ENCODE results near the gene ARNT2. TPM values are rescaled to one million over a fixed set of nuclear protein-coding genes. Genes with fewer than 3 reads are reported as not detected.

ARNT2 gene
- total and polyA plus RNA-seq, 5 donors = 3.6 to 15.9 (median 7.2) TPM

DNA sequence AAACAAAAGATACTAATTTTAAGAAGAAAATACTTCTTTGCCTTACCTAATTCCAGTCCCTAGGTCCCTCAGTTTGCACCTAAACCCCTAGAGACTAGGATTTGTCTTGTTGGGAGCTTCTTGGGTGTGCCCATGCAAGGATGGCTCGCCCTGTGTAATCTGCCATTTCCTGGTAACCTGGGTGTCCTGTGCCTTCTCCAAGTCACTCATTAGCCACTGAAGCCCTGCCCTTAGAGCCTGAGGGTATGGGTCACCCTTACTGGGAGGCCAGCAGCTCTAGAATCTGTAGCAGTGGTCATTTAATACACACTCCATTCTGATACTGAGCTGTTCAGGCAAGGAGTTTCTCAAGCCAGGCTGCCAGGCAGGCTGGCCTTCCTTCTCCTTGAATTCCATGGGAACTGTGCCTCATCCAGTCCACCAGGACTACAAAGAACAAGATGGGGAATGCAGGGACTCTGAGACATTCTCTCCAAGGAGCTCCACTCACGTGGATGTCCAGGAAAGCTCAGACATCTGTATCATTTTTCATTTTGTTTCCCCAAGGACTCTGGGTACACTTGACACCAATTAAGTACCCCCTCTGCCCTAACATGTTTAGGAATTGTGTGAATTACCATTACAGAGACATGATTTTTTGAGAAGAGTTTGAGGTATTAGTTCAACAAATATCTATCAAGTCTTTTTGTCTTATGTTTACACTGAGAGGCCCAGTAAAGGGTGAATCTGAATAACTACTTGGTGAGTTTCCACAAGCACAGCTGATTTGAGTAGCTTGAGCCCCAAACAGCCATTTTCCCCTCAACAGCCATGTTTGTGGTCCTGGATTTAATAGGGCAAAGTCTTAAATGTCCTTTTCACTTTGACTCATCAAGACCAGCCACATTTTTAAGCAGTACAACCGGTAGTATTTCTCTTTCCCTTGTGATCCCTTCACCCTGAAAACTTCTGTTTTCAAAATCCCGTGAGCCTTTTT lies 52.6 kb downstream of the ARNT2 start:
- Histone ChIP-seq H3K9me3 (ENCODE audit: control insufficient read depth, low read length) (no peaks in the 10 kb centered on the region), H3K27me3 (ENCODE audit: control insufficient read depth, insufficient read depth) (no peaks in the 10 kb centered on the region), H3K27ac (ENCODE audit: low read length) (no peak overlapping the region), H3K4me3 (ENCODE audit: low read length) (no peak overlapping the region), H3K4me1 (ENCODE audit: control insufficient read depth, insufficient read depth, low read length) (no peaks in the 10 kb centered on the region)
- WGBS = 59% methylated on average over 4 of the region's 4 CpGs
- intact Hi-C loops (cut with DNase I) = loop anchor here (5.0 to 10.0 kb wide), 7 partner anchors 108 to 518 kb away; partner anchors contain the start of gene CEMIP (in 2 of the 4)
- ATAC-seq (peak in 1 of 2 donors; percentile 19), DNase-seq (no peak)

DNA sequence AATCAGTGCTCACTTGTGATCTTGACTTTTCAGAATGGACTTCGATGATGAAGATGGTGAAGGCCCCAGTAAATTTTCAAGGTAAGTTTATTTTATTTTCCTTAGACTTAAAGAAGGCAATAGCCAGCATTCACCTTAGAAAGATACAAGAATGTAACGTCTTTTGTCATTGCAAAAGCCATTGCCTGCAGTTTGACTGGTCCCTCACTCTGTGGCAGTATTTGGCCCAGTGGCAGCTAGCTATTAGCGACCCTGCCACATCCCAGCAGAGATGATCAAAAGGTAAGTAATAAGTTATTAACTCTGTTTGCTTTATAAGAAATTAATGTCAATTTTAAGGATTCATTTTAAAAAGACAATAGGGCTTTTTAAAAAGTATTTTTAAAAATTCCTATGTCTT lies 53.7 kb downstream of the ARNT2 start:
- WGBS = 89% methylated on average over 3 of the region's 3 CpGs
- intact Hi-C loops (cut with DNase I) = loop anchor here (5.0 to 10.0 kb wide), 7 partner anchors 107 to 517 kb away; partner anchors contain the start of gene CEMIP (in 2 of the 4)
- Histone ChIP-seq H3K9me3 (ENCODE audit: control insufficient read depth, low read length) (no peaks in the 10 kb centered on the region), H3K4me3 (ENCODE audit: low read length) (no peak overlapping the region), H3K27ac (ENCODE audit: low read length) (no peak overlapping the region), H3K27me3 (ENCODE audit: control insufficient read depth, insufficient read depth) (no peaks in the 10 kb centered on the region), H3K4me1 (ENCODE audit: control insufficient read depth, insufficient read depth, low read length) (no peaks in the 10 kb centered on the region)
- no peak for ATAC-seq
- no peak for DNase-seq

DNA sequence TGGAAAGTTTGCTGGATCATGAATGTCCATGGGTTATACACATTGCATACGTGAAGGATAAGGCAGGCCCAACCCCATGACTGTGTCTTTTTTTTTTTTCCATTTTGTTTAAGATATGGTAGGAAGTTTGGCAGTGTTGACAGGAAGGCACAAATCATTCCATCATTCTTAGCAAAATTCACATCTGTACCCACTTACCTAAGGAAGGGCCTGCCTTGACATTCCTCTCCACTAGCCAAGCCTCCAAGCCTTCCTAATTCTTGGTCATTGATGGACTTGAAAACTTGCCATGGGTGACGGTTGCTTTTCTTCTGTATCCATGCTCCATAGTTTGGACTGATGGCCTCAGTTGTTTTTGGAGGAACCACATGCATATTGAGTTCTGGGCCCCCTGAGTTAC lies 54.4 kb downstream of the ARNT2 start:
- no peak for DNase-seq
- H3K9me3 ChIP-seq (ENCODE audit: control insufficient read depth, low read length) = no peaks in the 10 kb centered on the region
- H3K4me1 ChIP-seq (ENCODE audit: control insufficient read depth, insufficient read depth, low read length) = no peaks in the 10 kb centered on the region
- WGBS = 90% methylated on average over 2 of the region's 2 CpGs
- H3K27me3 ChIP-seq (ENCODE audit: control insufficient read depth, insufficient read depth) = no peaks in the 10 kb centered on the region
- no peak overlapping the region for H3K4me3 ChIP-seq (ENCODE audit: low read length)
- intact Hi-C loops (cut with DNase I) = loop anchor here (5.0 to 10.0 kb wide), 7 partner anchors 106 to 516 kb away; partner anchors contain the start of gene CEMIP (in 2 of the 4)
- H3K27ac ChIP-seq (ENCODE audit: low read length) = no peak overlapping the region
- ATAC-seq = no peak

DNA sequence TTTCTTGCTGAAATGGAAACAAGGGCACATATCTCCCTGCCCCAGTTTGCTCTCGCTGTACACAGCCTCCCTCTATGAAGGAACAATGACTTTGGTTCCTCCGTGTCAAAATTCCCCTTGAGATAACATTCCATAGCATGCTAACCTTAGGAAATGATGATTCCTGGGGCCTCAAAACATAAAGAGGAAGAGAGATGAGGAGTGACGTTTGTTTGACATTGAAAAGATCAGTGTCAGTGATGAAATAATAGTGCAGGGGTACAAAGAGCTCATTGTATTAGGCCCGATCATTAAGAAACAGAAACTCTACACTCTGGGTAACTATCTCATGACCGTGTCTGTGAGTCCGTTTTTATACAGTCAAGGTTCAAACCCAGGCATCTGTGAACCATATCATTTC lies 55.2 kb downstream of the ARNT2 start:
- no peak for ATAC-seq
- H3K9me3 ChIP-seq (ENCODE audit: control insufficient read depth, low read length) = no peaks in the 10 kb centered on the region
- no peak overlapping the region for H3K27ac ChIP-seq (ENCODE audit: low read length)
- H3K4me3 ChIP-seq (ENCODE audit: low read length) = no peak overlapping the region
- intact Hi-C loops (cut with DNase I) = loop anchor here (5.0 to 10.0 kb wide), 7 partner anchors 105 to 515 kb away; partner anchors contain the start of gene CEMIP (in 2 of the 4)
- WGBS = 68% methylated on average over 6 of the region's 6 CpGs
- no peaks in the 10 kb centered on the region for H3K27me3 ChIP-seq (ENCODE audit: control insufficient read depth, insufficient read depth)
- no peak for DNase-seq
- H3K4me1 ChIP-seq (ENCODE audit: control insufficient read depth, insufficient read depth, low read length) = no peaks in the 10 kb centered on the region

DNA sequence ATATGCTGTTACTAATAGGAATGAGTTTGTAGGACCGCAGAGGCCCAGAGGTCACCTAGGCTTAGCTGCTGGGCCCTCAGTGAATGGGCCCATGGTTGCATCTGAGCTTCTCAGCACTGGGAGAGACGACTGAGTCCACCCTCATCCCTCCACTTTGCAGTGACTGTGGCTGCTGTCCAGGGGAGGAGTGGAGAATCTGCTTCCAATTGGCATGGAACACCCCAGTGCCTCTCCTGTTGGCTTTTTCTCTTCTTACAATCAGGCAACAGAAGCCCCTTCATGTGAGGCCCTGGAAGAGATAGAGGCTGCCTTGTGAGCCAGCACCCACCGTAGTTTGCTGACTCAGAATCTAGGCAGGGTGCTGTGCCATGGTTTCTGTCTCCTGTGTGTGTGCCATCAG lies 55.6 kb downstream of the ARNT2 start:
- no peaks in the 10 kb centered on the region for H3K27me3 ChIP-seq (ENCODE audit: control insufficient read depth, insufficient read depth)
- WGBS = 58% methylated on average over 3 of the region's 3 CpGs
- ATAC-seq = no peak
- no peak for DNase-seq
- intact Hi-C loops (cut with DNase I) = loop anchor here (5.0 to 10.0 kb wide), 7 partner anchors 105 to 515 kb away; partner anchors contain the start of gene CEMIP (in 2 of the 4)
- no peaks in the 10 kb centered on the region for H3K4me1 ChIP-seq (ENCODE audit: control insufficient read depth, insufficient read depth, low read length)
- H3K27ac ChIP-seq (ENCODE audit: low read length) = no peak overlapping the region
- no peaks in the 10 kb centered on the region for H3K9me3 ChIP-seq (ENCODE audit: control insufficient read depth, low read length)
- no peak overlapping the region for H3K4me3 ChIP-seq (ENCODE audit: low read length)

DNA sequence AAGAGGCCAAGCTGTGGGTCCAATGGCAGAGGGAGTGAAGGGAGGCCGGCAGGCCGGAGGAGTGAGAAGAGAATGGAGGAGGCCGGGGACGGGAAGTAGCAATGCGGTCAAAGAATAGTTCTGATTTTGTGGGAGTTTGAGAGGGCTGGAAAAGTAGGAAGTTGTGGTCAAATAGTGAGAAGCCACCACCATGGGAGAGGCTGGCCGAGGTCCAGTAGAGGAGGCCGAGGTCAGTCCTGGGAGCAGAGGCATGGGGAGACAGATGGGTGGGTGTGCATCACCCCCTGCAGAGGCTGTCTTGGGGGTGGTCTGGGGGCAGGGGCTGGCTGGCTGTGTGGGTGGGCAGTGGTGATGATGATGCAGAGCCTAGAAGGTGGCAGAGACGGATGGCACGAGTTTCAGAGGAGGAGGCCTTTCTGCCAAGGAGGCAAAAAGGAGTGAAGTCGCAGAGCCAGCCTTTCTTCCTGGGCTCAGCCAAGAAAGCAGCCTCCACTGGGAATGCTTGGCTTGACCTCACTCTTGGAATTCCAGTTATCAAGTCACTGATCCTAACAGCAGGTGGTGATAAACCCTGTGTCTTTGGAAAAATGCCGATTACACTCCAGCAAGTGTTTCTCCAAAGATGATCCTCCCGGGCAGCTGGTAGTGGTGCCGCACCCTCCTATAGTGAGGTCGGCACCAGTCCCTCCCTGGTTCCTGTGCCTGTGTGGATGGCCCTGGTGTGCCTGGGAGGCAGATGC lies 57.3 kb downstream of the ARNT2 start:
- Histone ChIP-seq H3K4me3 (ENCODE audit: low read length) (no peak overlapping the region), H3K27ac (ENCODE audit: low read length) (no peak overlapping the region), H3K27me3 (ENCODE audit: control insufficient read depth, insufficient read depth) (no peaks in the 10 kb centered on the region), H3K4me1 (ENCODE audit: control insufficient read depth, insufficient read depth, low read length) (no peaks in the 10 kb centered on the region), H3K9me3 (ENCODE audit: control insufficient read depth, low read length) (no peaks in the 10 kb centered on the region)
- intact Hi-C loops (cut with DNase I) = no loop called here
- DNase-seq (peak in 2 of 3 donors; percentile 62 to 67), ATAC-seq (peak in 1 of 2 donors; percentile 29)
- 77% methylated on average over 14 of the region's 14 CpGs for WGBS

DNA sequence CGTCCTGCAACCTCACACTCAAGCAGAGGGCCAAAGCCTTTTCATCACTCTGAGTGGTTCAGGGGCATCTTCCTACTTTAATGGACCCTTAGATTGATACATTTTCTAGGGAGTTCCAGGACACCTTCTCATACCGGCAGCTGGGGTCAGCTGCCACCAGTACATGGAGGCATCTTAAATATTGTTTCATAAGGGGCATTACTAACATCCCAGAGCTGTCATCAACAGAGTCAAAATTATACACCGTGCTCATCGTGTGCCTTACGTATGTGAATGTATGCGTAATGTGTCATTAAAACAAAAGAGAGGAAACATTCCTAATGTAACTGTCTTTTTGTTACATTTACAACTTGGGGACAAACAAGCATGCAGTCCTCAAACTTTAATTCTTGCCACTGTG lies 57.9 kb downstream of the ARNT2 start:
- intact Hi-C loops (cut with DNase I) = no loop called here

DNA sequence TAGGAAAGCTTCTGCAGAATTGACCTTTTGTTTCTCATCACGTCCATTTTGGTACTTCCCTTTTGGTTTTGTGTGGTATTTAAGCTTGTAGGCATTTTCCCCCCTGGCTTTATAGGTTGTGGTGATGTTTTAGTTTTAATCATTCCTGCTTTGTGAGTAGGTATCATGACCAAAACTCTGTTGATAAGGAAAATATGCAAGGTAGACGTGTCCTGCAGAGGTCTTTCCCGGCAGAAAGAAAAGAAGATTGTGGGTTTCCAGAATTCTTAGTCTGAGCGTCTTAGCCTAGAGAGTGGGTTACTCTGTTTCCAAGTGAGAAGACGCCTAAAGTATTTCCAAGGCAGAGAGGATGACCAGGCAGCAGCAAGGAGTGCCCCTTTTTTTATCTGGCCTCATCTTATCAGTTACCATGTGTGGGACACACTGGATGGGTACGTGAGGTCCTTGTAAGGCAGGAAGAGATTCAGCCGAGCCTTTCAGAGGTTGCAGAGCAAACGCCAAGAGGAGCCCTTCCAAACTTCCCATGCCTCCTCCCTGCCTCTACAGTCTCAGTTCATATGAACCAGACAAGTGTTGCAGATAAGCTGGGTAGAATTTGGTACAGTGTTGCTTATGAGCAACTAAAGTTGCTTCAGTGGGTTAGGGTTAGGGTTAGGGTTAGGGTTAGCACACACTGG lies 58.8 kb downstream of the ARNT2 start:
- H3K27me3 ChIP-seq (ENCODE audit: control insufficient read depth, insufficient read depth) = no peaks in the 10 kb centered on the region
- H3K27ac ChIP-seq (ENCODE audit: low read length) = no peak overlapping the region
- intact Hi-C loops (cut with DNase I) = no loop called here
- no peak for ATAC-seq
- no peak overlapping the region for H3K4me3 ChIP-seq (ENCODE audit: low read length)
- WGBS = 77% methylated on average over 8 of the region's 8 CpGs
- H3K4me1 ChIP-seq (ENCODE audit: control insufficient read depth, insufficient read depth, low read length) = no peaks in the 10 kb centered on the region
- H3K9me3 ChIP-seq (ENCODE audit: control insufficient read depth, low read length) = no peaks in the 10 kb centered on the region
- no peak for DNase-seq

More for the DNA sequence above, 57.9 kb downstream of the ARNT2 start:
- H3K4me3 ChIP-seq (ENCODE audit: low read length) = no peak overlapping the region
- ATAC-seq (no peak), DNase-seq (no peak)
- no peak overlapping the region for H3K27ac ChIP-seq (ENCODE audit: low read length)
- no peaks in the 10 kb centered on the region for H3K9me3 ChIP-seq (ENCODE audit: control insufficient read depth, low read length)
- WGBS = 86% methylated on average over 6 of the region's 6 CpGs
- H3K27me3 ChIP-seq (ENCODE audit: control insufficient read depth, insufficient read depth) = no peaks in the 10 kb centered on the region
- H3K4me1 ChIP-seq (ENCODE audit: control insufficient read depth, insufficient read depth, low read length) = no peaks in the 10 kb centered on the region

DNA sequence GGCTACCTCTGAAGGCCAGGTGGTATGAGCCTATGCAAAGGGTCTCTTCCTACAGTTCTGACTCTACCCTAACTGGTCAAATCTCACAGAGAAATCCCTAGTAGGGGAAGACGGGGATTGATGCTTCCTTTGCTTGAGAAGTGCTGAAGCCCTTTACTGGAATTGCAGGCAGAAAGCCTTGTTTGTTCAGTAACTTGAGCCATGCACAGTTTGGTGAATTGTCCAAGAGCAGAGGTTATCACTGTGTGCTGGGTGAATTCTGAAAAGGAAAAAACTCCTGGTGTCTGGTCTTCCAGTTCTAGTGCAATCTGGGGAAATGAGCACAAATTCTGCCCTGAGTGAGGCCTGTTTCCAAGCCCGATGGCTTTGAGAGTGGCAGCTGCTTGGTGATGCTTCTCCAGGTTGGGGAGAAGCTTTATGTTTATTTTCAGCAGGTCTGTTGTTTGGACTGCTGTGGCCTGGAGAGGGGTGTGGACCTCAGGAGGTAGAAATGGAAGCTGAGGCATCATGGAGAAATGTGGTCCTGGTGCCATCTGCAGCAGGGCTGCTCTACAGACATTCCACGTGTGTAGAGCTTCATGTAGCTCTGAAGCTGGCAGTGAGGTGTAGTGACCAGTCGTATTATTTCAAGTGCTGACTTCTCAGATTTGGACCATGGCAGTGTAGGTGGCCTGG lies 60.9 kb downstream of the ARNT2 start:
- Histone ChIP-seq H3K4me1 (ENCODE audit: control insufficient read depth, insufficient read depth, low read length) (no peaks in the 10 kb centered on the region), H3K4me3 (ENCODE audit: low read length) (no peak overlapping the region), H3K9me3 (ENCODE audit: control insufficient read depth, low read length) (no peaks in the 10 kb centered on the region), H3K27me3 (ENCODE audit: control insufficient read depth, insufficient read depth) (no peaks in the 10 kb centered on the region), H3K27ac (ENCODE audit: low read length) (no peak overlapping the region)
- ATAC-seq (no peak), DNase-seq (no peak)
- WGBS = 80% methylated on average over 4 of the region's 4 CpGs
- intact Hi-C loops (cut with DNase I) = no loop called here

DNA sequence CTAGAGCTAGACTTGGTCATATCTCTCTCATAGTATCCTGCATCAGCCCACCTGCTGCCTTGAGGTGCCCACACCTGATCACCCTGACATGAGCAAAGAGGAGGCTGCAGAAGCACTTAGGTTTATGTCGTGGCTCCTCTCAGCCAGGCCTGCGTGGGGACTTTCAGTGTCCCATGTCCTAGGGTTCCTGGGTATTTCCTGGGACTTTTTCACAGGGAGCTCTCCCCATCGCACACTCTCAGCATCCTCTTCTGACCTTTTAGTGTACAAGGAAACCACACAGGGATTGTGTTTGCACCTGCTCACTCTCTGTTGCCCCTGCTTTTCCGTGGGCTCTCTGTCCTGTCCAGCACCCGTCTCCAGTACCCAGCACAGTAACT lies 61.4 kb downstream of the ARNT2 start:
- DNase-seq (no peak), ATAC-seq (no peak)
- H3K9me3 ChIP-seq (ENCODE audit: control insufficient read depth, low read length) = no peaks in the 10 kb centered on the region
- no peaks in the 10 kb centered on the region for H3K27me3 ChIP-seq (ENCODE audit: control insufficient read depth, insufficient read depth)
- WGBS = 93% methylated on average over 5 of the region's 5 CpGs
- H3K4me3 ChIP-seq (ENCODE audit: low read length) = no peak overlapping the region
- intact Hi-C loops (cut with DNase I) = no loop called here
- no peaks in the 10 kb centered on the region for H3K4me1 ChIP-seq (ENCODE audit: control insufficient read depth, insufficient read depth, low read length)
- H3K27ac ChIP-seq (ENCODE audit: low read length) = no peak overlapping the region

Measured in right cardiac atrium (tissue), 5 donors.